Measurements from ENCODE around the gene UNC5C.

GRCh38 chr4:95504501-95504900 is 44.3 kb downstream of the UNC5C start:
- no peak for TF ChIP-seq CTCF (IDR thresholded peaks at IDR 0.05; ENCODE audit: low read length)
- no peak for TF ChIP-seq EZH2 (IDR thresholded peaks at IDR 0.05; ENCODE audit: borderline replicate concordance, low read length)
